ENCODE results near the gene RGS3.

Gene RGS3

GRCh38 chr9:113568571-113569321 lies 105.2 kb downstream of the RGS3 start:
- no peak overlapping the region for H3K4me3 ChIP-seq (ENCODE audit: low read length)

GRCh38 chr9:113569472-113570060 lies 106.0 kb downstream of the RGS3 start:
- Histone ChIP-seq H3K36me3 (ENCODE audit: control insufficient read depth, insufficient read depth, low read length) (no peaks in the 10 kb centered on the region), H3K56ac (ENCODE audit: low read length) (no peak overlapping the region), H3K18ac (ENCODE audit: low read length) (no peak overlapping the region), H2BK15ac (replicated peaks; ENCODE audit: low read depth) (no peak overlapping the region), H3K4me1 (ENCODE audit: control insufficient read depth, low read depth, low read length) (no peaks in the 10 kb centered on the region), H2AK5ac (ENCODE audit: low read length) (no peak overlapping the region), H3K27me3 (ENCODE audit: insufficient read depth, low read length, poor library complexity) (no peaks in the 10 kb centered on the region), H3K4me2 (ENCODE audit: low read length) (no peak overlapping the region), H3K79me1 (ENCODE audit: low read length) (no peaks in the 10 kb centered on the region), H3K23ac (ENCODE audit: low read length) (no peak overlapping the region), H3K27ac (ENCODE audit: low read depth, low read length) (no peak overlapping the region), H4K8ac (ENCODE audit: low read depth, low read length) (no peak overlapping the region), H2BK120ac (ENCODE audit: low read depth, low read length) (no peak overlapping the region), H3K4me3 (ENCODE audit: low read length) (no peak overlapping the region), H2BK5ac (ENCODE audit: low read length) (no peak overlapping the region), H3K9ac (ENCODE audit: low read length) (no peak overlapping the region), H3K4ac (ENCODE audit: low read depth, low read length) (no peak overlapping the region), H4K5ac (ENCODE audit: low read length) (no peak overlapping the region), H3K79me2 (ENCODE audit: control insufficient read depth, insufficient read depth, low read length) (no peaks in the 10 kb centered on the region)
- DNase-seq = no peak
- WGBS (ENCODE audit: extremely low coverage, insufficient coverage, low lambda C conversion rate) = no CpG with 5 or more reads among the region's 2 CpGs

More at GRCh38 chr9:113568571-113569321, 105.2 kb downstream of the RGS3 start:
- Histone ChIP-seq H3K27me3 (ENCODE audit: insufficient read depth, low read length, poor library complexity) (no peaks in the 10 kb centered on the region), H2BK5ac (ENCODE audit: low read length) (no peak overlapping the region), H2AK5ac (ENCODE audit: low read length) (no peak overlapping the region), H3K56ac (ENCODE audit: low read length) (no peak overlapping the region), H3K27ac (ENCODE audit: low read depth, low read length) (no peak overlapping the region), H4K5ac (ENCODE audit: low read length) (no peak overlapping the region), H3K79me1 (ENCODE audit: low read length) (no peaks in the 10 kb centered on the region), H3K9ac (ENCODE audit: low read length) (no peak overlapping the region), H4K8ac (ENCODE audit: low read depth, low read length) (no peak overlapping the region), H3K18ac (ENCODE audit: low read length) (no peak overlapping the region), H3K4me1 (ENCODE audit: control insufficient read depth, low read depth, low read length) (no peaks in the 10 kb centered on the region), H2BK120ac (ENCODE audit: low read depth, low read length) (no peak overlapping the region), H2BK15ac (replicated peaks; ENCODE audit: low read depth) (no peak overlapping the region), H3K4me2 (ENCODE audit: low read length) (no peak overlapping the region), H3K79me2 (ENCODE audit: control insufficient read depth, insufficient read depth, low read length) (no peaks in the 10 kb centered on the region), H3K23ac (ENCODE audit: low read length) (no peak overlapping the region), H3K4ac (ENCODE audit: low read depth, low read length) (no peak overlapping the region), H3K36me3 (ENCODE audit: control insufficient read depth, insufficient read depth, low read length) (no peaks in the 10 kb centered on the region)
- WGBS (ENCODE audit: extremely low coverage, insufficient coverage, low lambda C conversion rate) = no CpG with 5 or more reads among the region's 11 CpGs
- no peak for DNase-seq

- Histone ChIP-seq H3K4ac (ENCODE audit: low read depth, low read length) (no peak overlapping the region), H2BK15ac (replicated peaks; ENCODE audit: low read depth) (no peak overlapping the region), H3K27ac (ENCODE audit: low read depth, low read length) (no peak overlapping the region), H3K79me2 (ENCODE audit: control insufficient read depth, insufficient read depth, low read length) (no peaks in the 10 kb centered on the region), H2BK5ac (ENCODE audit: low read length) (no peak overlapping the region), H3K27me3 (ENCODE audit: insufficient read depth, low read length, poor library complexity) (no peaks in the 10 kb centered on the region), H3K18ac (ENCODE audit: low read length) (no peak overlapping the region), H3K4me1 (ENCODE audit: control insufficient read depth, low read depth, low read length) (no peaks in the 10 kb centered on the region), H4K5ac (ENCODE audit: low read length) (no peak overlapping the region), H2BK120ac (ENCODE audit: low read depth, low read length) (no peak overlapping the region), H3K4me2 (ENCODE audit: low read length) (no peak overlapping the region), H2AK5ac (ENCODE audit: low read length) (no peak overlapping the region), H4K8ac (ENCODE audit: low read depth, low read length) (no peak overlapping the region), H3K79me1 (ENCODE audit: low read length) (no peaks in the 10 kb centered on the region), H3K4me3 (ENCODE audit: low read length) (no peak overlapping the region), H3K9ac (ENCODE audit: low read length) (no peak overlapping the region), H3K36me3 (ENCODE audit: control insufficient read depth, insufficient read depth, low read length) (no peaks in the 10 kb centered on the region), H3K23ac (ENCODE audit: low read length) (no peak overlapping the region), H3K56ac (ENCODE audit: low read length) (no peak overlapping the region)
- DNase-seq = no peak
- WGBS (ENCODE audit: extremely low coverage, insufficient coverage, low lambda C conversion rate) = no CpG with 5 or more reads among the region's 9 CpGs
Observed at GRCh38 chr9:113570106-113570505, 106.6 kb downstream of the RGS3 start.

- no peak overlapping the region for H3K27ac ChIP-seq (ENCODE audit: low read depth, low read length)
- H3K4me3 ChIP-seq (ENCODE audit: low read length) = no peak overlapping the region
- no peak overlapping the region for H4K8ac ChIP-seq (ENCODE audit: low read depth, low read length)
- H3K27me3 ChIP-seq (ENCODE audit: insufficient read depth, low read length, poor library complexity) = no peaks in the 10 kb centered on the region
- H3K4me1 ChIP-seq (ENCODE audit: control insufficient read depth, low read depth, low read length) = no peaks in the 10 kb centered on the region
- H3K4ac ChIP-seq (ENCODE audit: low read depth, low read length) = no peak overlapping the region
- H3K56ac ChIP-seq (ENCODE audit: low read length) = no peak overlapping the region
- H3K23ac ChIP-seq (ENCODE audit: low read length) = no peak overlapping the region
- H2AK5ac ChIP-seq (ENCODE audit: low read length) = no peak overlapping the region
- no peaks in the 10 kb centered on the region for H3K79me1 ChIP-seq (ENCODE audit: low read length)
- H2BK15ac ChIP-seq (replicated peaks; ENCODE audit: low read depth) = no peak overlapping the region
- H2BK5ac ChIP-seq (ENCODE audit: low read length) = no peak overlapping the region
- H3K79me2 ChIP-seq (ENCODE audit: control insufficient read depth, insufficient read depth, low read length) = no peaks in the 10 kb centered on the region
- no peak overlapping the region for H3K18ac ChIP-seq (ENCODE audit: low read length)
- no peaks in the 10 kb centered on the region for H3K36me3 ChIP-seq (ENCODE audit: control insufficient read depth, insufficient read depth, low read length)
- no peak overlapping the region for H3K4me2 ChIP-seq (ENCODE audit: low read length)
- no peak overlapping the region for H2BK120ac ChIP-seq (ENCODE audit: low read depth, low read length)
- H4K5ac ChIP-seq (ENCODE audit: low read length) = no peak overlapping the region
- H3K9ac ChIP-seq (ENCODE audit: low read length) = no peak overlapping the region
- no peak for DNase-seq
- no CpG with 5 or more reads among the region's 12 CpGs for WGBS (ENCODE audit: extremely low coverage, insufficient coverage, low lambda C conversion rate)
Observed at GRCh38 chr9:113570749-113571711, 107.5 kb downstream of the RGS3 start.

GRCh38 chr9:113572076-113572861 lies 108.7 kb downstream of the RGS3 start:
- Histone ChIP-seq H3K36me3 (ENCODE audit: control insufficient read depth, insufficient read depth, low read length) (no peaks in the 10 kb centered on the region), H3K18ac (ENCODE audit: low read length) (no peak overlapping the region), H2AK5ac (ENCODE audit: low read length) (no peak overlapping the region), H3K4ac (ENCODE audit: low read depth, low read length) (no peak overlapping the region), H2BK120ac (ENCODE audit: low read depth, low read length) (no peak overlapping the region), H3K79me2 (ENCODE audit: control insufficient read depth, insufficient read depth, low read length) (no peaks in the 10 kb centered on the region), H3K27ac (ENCODE audit: low read depth, low read length) (no peak overlapping the region), H2BK5ac (ENCODE audit: low read length) (no peak overlapping the region), H3K9ac (ENCODE audit: low read length) (no peak overlapping the region), H3K4me1 (ENCODE audit: control insufficient read depth, low read depth, low read length) (no peaks in the 10 kb centered on the region), H2BK15ac (replicated peaks; ENCODE audit: low read depth) (no peak overlapping the region), H3K23ac (ENCODE audit: low read length) (no peak overlapping the region), H3K27me3 (ENCODE audit: insufficient read depth, low read length, poor library complexity) (no peaks in the 10 kb centered on the region), H4K5ac (ENCODE audit: low read length) (no peak overlapping the region), H3K79me1 (ENCODE audit: low read length) (no peaks in the 10 kb centered on the region), H4K8ac (ENCODE audit: low read depth, low read length) (no peak overlapping the region), H3K4me3 (ENCODE audit: low read length) (no peak overlapping the region), H3K56ac (ENCODE audit: low read length) (no peak overlapping the region), H3K4me2 (ENCODE audit: low read length) (no peak overlapping the region)
- WGBS (ENCODE audit: extremely low coverage, insufficient coverage, low lambda C conversion rate) = no CpG with 5 or more reads among the region's 8 CpGs
- no peak for DNase-seq
